ENCODE measurements around the gene CSNK1G1. TPM values are rescaled to one million over a fixed set of nuclear protein-coding genes. Genes with fewer than 3 reads are reported as not detected.
A peak's percentile ranks its signal among the peaks of the same experiment; 100 is the strongest.
"Not testable (repeated sequence)": the region's sequence is repeated elsewhere in the genome, so short reads cannot be mapped to it uniquely, and the experiment has no call there.

The CSNK1G1 gene
- total RNA-seq, 1 donor from 2014 or later: 19.8 TPM

DNA sequence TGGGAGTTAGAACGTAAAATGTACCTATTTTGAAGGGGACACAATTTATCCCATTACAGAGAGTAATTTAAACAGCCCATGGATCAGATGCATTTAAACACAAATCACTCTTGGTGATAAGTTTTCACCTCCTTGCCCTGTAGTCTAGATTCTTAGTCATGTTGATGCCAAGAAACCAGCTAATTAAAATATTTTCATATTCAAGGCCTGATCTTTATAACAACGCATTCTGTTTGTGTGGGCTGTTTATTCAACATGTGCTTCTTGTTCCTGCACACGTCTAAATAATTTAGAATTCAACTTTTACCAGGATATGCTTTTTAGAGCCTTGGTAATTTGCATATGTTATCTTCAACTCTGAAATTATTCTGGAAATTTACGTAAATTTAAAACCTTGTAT, 234.4 kb downstream of the CSNK1G1 start:
- no peak overlapping the region for H3K27ac ChIP-seq
- H3K4me3 ChIP-seq: no peak overlapping the region
- ATAC-seq: no peak
- no peak for DNase-seq
- intact Hi-C loops (cut with DNase I): no loop called here
- TF ChIP-seq CTCF (IDR thresholded peaks at IDR 0.05): no peak
- H3K4me1 ChIP-seq: peaks cover 9% of the 10 kb centered on the region
- peaks cover 99% of the 10 kb centered on the region for H3K36me3 ChIP-seq
- no peaks in the 10 kb centered on the region for H3K9me3 ChIP-seq
- no peaks in the 10 kb centered on the region for H3K27me3 ChIP-seq (ENCODE audit: low read depth)

DNA sequence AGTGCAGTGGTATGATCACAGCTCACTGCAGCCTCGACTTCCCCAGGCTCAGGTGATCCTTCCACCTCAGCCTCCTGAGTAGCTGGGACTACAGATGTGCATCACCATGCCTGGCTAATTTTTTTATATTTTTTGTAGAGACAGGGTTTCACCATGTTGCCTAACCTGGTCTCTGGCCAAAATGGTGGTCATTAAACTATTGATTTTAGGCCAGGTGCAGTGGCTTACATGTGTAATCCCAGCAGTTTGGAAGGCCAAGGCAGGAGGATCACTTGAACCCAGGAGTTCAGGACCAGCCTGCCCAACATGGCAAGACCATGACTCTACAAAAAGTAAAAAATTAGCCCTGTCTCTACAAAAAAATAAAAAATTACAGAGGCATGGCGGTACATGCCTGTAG, 235.7 kb downstream of the CSNK1G1 start:
- intact Hi-C loops (cut with DNase I); DNase-seq; H3K4me1 ChIP-seq; ATAC-seq; H3K27me3 ChIP-seq (ENCODE audit: low read depth); H3K27ac ChIP-seq; H3K4me3 ChIP-seq; H3K9me3 ChIP-seq: not testable (repeated sequence)
- peaks cover 99% of the 10 kb centered on the region for H3K36me3 ChIP-seq

DNA sequence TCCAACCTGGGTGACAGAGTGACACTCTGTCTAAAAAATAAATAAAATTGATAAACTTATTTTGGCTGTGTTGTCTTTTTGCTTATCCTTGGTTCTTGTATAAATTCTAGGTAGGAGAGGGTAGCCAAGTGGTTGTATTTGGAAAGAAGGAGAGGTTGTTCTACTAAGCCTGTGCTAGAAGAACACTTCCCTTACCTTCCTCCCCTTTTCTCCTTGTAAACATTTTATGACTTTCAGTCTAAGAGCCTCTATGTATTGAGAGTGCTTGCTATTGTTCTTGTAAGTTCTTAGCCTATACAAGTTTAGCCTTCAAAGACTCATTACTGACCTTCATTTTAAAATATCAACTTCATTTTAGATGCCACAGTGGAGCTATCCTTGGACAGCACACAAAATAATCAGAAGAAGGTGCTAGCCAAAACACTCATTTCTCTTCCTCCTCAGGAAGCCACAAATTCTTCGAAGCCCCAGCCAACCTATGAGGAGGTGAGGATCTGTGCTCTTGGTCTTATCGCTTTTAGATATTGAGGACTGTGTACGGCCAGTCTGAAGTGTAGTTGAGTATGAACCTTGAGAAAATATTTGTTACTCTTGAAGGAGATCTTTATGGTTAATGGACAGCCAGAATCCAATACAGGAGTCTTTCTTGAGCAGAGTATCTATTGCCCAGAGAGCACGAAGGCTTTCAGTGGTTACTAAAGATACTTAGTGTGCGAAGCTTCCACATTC, 238.1 kb downstream of the CSNK1G1 start:
- Histone ChIP-seq H3K4me1 (peaks cover 16% of the 10 kb centered on the region), H3K9me3 (no peaks in the 10 kb centered on the region), H3K36me3 (peaks cover 99% of the 10 kb centered on the region), H3K27me3 (ENCODE audit: low read depth) (no peaks in the 10 kb centered on the region), H3K27ac (no peak overlapping the region), H3K4me3 (no peak overlapping the region)
- TF ChIP-seq CTCF (IDR thresholded peaks at IDR 0.05): no peak
- intact Hi-C loops (cut with DNase I): no loop called here
- no peak for DNase-seq
- ATAC-seq: peak; percentile 90 to 96

Other genes with a start within 250 kb of the CSNK1G1 start
- gene SNX22, start 204.4 kb downstream of the CSNK1G1 start, total RNA-seq: 17.4 TPM
- gene PPIB, start 193.2 kb downstream of the CSNK1G1 start, total RNA-seq: 323 TPM
- 4.5 TPM for gene PCLAF, start 25.3 kb upstream of the CSNK1G1 start, total RNA-seq
- gene TRIP4, start 31.7 kb upstream of the CSNK1G1 start, total RNA-seq: 23.2 TPM
- 45.3 TPM for gene ZNF609, start 104.4 kb upstream of the CSNK1G1 start, total RNA-seq